Stimulated activated CD8-positive, alpha-beta memory T cell treated with anti-CD3 and anti-CD28 coated beads, Interleukin-4, amount 100 ng/mL, for 1 hour (primary cell): ENCODE data around the gene GTF3C5.
"Not testable (repeated sequence)": the region's sequence is repeated elsewhere in the genome, so short reads cannot be mapped to it uniquely, and the experiment has no call there.

Source experiments
- DNase-seq, 2 donors: peaks; one replicate each; pipeline ENCODE4 v3.0.0-alpha.2; 2020; ENCODE audit warnings: low read depth in 2 of 2, low spot score in 1 of 2

GTF3C5 gene

GRCh38 chr9:133088146-133088750 is 57.5 kb downstream of the GTF3C5 start:
- DNase-seq: no peak

- DNase-seq: no peak
Observed at GRCh38 chr9:133088756-133089155, 58.0 kb downstream of the GTF3C5 start.

- DNase-seq: no peak
Observed at GRCh38 chr9:133089271-133089671, 58.5 kb downstream of the GTF3C5 start.

- DNase-seq: no peak
Observed at GRCh38 chr9:133090187-133090586, 59.4 kb downstream of the GTF3C5 start.

GRCh38 chr9:133090752-133091385 is 60.1 kb downstream of the GTF3C5 start:
- DNase-seq: no peak

- not testable (repeated sequence) for DNase-seq
Observed at GRCh38 chr9:133094351-133094750, 63.6 kb downstream of the GTF3C5 start.

DNA sequence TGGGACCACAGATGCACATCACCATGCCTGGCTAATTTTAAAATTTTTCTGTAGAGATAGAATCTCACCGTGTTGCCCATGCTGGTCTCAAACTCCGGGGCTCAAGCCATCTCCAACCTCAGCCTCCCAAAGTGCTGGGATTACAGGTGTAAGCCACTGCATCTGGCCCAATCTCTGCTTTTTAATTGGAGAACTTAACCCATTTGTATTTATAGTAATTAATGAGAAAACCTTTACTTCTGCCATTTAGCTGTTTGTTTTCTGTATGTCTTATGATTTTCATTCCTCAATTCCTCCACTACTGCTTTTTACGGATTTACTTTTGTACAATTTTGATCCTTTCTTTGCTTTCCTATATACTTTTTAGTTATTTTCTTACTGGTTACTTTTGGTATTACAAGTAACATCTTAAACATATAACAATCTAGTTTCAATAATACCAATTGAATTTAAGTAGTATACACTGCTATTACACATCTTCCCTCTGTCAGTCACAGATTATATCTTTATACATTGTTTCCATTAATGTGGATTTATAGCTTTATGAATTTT is 64.1 kb downstream of the GTF3C5 start:
- no peak for DNase-seq

DNA sequence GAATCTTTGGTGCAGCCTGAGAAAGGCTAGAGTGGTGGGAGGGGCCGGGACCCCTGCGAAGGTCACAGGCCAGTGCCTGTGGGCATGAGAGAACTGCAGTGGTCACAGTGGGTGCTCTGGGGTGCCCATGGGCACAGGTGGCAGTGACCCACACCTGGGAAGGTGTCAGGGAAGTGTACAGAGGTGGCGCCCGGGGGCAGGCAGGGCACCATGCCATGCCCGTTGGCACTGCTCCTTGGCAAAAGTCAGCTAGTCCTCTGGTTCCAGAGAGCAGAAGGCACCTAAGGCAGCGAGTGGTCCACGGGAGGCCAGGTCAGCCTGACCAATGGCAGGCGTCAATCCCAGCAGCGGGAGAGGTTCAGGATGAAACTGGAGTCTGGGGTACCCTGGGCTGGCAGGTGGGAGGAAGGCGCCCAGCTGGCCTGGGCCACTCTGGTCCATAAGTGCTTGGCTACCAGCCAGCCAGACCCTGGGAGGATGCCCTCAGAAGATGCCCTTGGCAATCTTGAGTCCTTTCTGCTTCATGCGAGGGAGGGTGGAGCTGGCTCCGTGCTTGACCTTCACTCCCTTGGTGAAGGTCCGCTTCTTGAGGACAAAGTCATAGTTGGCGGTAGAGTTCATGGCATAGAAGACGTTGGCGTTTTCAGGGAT is 67.4 kb downstream of the GTF3C5 start:
- DNase-seq: no peak

DNA sequence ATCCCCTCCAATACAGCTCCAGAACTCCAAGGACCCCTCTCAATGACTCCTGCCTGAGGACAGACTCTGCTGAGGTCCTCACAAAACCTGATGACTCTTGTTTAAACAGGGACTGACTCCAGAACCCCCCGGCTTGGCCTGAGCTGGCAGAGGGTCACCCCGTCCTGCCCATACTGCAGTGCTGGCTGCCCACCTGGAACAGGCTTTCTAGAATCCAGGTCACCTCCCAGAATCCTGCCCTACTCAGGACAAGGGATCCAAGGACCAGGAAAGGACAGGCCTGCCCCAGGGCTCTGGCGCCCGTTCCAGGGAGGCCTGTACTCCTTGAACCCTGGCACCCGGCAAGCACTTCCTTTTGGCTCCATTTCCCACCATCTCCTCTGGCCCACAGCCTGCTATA is 68.1 kb downstream of the GTF3C5 start:
- DNase-seq: no peak

DNA sequence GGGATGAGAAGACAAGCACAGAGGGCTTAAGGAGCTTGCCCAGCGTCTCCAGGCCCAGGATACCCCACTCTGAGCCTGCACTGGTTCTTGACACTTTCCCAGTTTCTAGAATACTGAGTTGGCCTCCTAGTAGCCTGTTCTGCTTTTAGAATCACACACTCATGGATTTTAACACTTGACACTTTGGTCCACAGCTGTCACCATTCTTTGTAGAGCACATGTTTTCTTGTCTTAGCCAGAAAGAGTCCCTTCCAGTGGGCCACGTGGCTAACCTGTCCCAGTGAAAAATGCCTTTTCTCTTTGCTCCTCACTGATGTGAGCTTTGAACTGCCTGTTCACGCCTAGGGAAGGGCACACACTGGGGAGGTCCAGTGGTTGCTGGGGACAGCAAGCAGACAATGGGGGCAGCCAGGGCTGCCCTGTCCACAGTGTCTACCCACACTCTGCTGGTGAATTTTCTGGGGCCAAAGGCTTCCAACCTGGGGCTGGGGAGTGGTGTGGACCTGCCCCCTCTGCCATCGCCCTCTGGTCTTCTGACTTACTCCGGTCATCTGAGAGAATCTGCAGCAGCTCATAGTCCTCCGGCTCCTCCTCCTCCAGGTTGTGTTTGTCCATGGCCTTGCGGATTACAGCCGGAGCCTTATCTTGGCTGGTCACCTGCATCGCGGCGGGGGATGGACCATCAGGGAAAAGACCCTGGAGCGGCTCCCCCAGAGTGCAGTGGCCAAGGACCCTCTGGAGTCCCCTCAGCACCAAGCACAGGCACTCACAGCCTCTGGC is 69.1 kb downstream of the GTF3C5 start:
- no peak for DNase-seq

GRCh38 chr9:133100506-133101355 is 69.9 kb downstream of the GTF3C5 start:
- DNase-seq: no peak

DNA sequence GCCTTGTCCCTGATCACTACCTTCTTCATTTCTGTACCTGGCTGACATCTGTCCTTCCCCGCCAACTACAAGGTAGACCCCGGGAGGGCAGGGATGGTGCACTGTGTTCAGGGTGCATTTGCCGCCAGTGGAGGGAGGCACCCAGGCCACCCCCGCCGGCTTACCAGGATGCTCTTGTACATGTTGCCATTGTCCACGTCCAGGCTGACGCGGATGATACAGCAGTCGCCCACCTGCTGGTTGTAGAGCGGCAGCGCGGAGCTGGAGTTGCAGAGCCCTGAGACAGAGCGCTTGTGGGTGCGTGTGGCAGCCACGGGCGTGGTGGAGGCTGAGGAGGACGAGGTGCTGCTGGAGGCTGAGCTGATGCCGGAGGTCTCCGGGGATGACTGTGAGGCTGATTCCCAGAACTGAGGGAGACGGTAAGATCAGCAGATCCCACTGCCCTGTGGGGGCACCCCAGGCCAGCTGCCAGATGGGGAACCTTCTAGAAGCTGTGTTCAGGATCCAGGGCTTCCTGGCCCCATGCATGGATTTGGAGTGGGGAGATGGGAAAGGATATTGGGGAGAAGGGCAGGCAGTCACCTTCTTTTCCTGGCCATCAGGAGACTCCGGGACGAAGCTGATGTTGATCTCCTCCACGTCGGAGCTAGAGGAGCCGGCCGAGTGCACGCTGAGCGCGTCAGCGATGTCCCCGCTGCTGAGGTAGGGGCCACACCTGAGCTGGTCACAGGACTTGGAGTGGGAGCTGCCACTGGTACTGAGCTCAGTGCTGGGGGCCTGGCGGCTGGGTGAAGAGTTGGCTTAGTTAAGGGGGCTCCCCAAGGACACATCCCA is 70.8 kb downstream of the GTF3C5 start:
- DNase-seq: no peak

DNA sequence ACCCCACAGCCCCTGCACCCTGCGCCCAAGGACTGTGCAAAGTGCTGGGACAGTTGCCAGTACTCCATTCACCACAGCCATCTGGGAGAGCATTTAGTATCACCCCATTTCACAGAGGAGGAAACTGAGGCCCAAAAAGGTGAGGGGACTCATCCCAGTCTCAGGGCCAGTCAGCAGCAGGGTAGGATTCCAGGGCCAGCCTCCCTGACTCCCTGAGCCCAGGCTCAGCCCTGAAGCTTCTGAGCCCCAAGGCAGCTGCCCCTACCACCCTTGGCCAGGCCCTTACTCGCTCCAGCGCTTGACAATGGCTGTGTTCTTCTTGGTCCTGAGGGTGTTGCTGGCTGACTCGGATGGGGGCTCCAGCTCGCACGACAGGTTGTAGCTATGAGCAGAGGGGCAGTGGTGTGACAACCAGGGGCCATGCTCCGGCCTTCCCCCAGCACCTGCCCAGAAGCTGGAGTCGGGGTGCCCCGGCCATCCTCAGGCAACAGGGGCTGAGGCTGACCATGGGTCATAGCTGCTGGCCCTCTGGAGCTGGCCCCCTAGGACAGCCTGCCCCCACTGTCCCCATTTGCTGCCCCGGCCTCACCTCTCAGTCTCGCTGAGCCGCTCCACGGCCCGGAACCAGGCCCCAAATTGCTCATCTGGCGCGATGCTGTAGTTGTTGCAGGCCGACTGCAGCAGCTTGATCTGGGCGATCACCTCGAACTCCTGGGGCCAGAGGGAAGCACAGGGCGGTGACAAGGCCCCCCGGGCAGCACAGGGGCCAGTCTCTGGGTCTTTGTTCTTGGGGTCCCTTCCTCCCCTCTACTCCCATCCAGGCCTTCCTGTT is 71.6 kb downstream of the GTF3C5 start:
- DNase-seq: no peak

DNA sequence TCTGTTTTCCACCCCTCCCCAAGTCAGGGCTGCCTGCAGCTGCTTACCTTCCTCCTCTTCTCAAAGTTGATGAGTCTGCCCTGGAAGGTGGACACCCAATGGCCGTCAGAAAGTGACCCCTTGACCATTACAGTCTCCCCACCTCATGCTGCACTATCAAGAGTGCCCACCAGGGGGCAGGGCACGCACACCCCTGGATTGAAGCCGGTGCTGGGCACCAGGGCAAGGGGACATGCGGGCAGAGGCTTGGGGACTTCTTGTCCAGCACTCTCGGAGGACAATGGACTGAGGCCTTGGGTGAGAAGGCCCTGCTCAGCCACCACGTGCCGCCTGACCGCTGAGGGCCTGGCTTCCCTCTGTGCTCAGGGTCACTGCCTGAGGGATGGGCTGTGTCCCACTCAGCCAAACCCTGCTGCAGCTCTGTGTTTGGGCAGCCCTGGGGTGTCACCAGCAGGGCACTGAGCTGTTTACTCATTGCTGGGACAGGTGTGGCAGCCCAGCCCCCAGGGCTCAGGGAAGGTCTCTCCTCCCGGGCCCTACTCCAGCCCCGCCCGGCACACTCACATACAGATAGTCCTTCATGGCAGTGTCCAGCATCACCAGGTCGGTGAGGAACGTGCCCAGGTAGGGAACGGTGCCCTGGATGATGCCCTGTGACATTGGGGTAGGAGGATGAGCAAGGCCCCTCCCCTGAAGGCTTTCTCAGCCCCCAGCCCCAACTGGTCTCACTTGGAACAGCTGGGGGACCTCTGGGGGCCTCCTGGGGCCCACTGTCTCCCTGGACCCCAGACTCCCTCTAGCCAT is 72.6 kb downstream of the GTF3C5 start:
- no peak for DNase-seq

DNA sequence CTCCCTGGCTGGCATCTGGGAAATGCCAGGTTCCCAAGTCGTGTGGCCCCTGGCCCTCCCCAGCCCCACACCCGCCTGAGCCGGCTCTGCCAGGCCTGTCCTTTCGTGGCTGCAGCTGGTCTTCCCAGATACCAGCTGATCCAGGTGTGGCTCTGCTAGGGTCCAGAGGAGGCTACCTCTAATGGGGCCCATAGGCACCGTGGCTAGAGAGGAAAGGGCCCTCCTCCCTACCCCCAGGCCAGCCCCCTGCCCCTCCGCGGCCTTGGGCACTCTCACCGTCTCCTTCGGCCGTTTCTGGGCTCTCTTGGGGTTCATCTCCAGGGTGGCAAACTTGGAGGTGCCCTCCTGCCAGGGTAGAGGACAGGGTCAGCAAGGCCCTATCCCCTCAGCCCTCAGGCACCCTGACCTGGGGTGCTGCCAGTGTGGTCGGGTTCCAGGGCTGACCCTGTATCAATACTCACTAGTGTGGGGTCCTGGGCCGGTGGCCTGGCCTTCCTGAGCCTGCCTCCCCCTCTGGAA is 73.2 kb downstream of the GTF3C5 start:
- DNase-seq: no peak

GRCh38 chr9:133104718-133105460 is 74.1 kb downstream of the GTF3C5 start:
- DNase-seq: no peak

GRCh38 chr9:133105461-133105770 is 74.6 kb downstream of the GTF3C5 start:
- no peak for DNase-seq
